IPS-18a (cell line): ENCODE measurements around the gene KDM2B.

ENCODE experiments used
- H3K27ac ChIP-seq: one replicate; pipeline ENCODE4 v1.5.1; 2013; ENCODE audit warnings: low read length
- H3K27me3 ChIP-seq: one replicate; pipeline ENCODE4 v1.6.1; 2013; ENCODE audit warnings: mild to moderate bottlenecking, low read length; ENCODE audit not compliant: control insufficient read depth, insufficient read depth
- H3K36me3 ChIP-seq: one replicate; pipeline ENCODE4 v1.6.1; 2013; ENCODE audit warnings: low read depth, low read length; ENCODE audit not compliant: control insufficient read depth
- H3K4me1 ChIP-seq: one replicate; pipeline ENCODE4 v1.6.1; 2013; ENCODE audit warnings: low read depth, low read length; ENCODE audit not compliant: control insufficient read depth
- H3K4me3 ChIP-seq: one replicate; pipeline ENCODE4 v1.5.1; 2013; ENCODE audit warnings: low read length
- H3K9ac ChIP-seq: one replicate; pipeline ENCODE4 v1.6.1; 2013; ENCODE audit warnings: mild to moderate bottlenecking, low read length, moderate library complexity
- H3K9me3 ChIP-seq: one replicate; pipeline ENCODE4 v1.6.1; 2013; ENCODE audit warnings: low read depth, low read length; ENCODE audit not compliant: control insufficient read depth

KDM2B gene

DNA sequence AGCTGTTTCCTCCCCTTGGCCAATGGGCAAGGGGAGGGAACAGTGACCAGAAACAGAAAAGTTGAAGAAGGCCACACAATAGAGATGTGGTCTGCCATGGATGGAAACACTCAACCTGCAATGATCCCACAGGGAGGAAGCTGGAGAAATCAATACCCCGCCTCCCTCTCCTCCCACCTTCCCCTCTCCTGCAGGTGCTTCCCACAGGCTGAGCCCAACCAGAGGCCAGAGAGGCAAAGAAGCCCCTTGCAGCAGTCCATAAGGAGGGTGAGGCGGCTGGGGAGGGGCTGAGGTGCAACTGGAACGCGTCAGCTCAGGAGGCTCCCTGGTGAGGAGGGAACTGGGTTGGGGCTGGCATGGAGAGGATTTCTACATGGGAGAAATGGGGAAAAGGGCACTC, 96.9 kb downstream of the KDM2B start:
- H3K36me3 ChIP-seq, result no peaks in the 10 kb centered on the region
- H3K27me3 ChIP-seq, result no peaks in the 10 kb centered on the region
- no peaks in the 10 kb centered on the region for H3K9me3 ChIP-seq
- H3K4me1 ChIP-seq, result no peaks in the 10 kb centered on the region
- H3K9ac ChIP-seq, result no peak overlapping the region
- no peak overlapping the region for H3K27ac ChIP-seq
- H3K4me3 ChIP-seq, result no peak overlapping the region

DNA sequence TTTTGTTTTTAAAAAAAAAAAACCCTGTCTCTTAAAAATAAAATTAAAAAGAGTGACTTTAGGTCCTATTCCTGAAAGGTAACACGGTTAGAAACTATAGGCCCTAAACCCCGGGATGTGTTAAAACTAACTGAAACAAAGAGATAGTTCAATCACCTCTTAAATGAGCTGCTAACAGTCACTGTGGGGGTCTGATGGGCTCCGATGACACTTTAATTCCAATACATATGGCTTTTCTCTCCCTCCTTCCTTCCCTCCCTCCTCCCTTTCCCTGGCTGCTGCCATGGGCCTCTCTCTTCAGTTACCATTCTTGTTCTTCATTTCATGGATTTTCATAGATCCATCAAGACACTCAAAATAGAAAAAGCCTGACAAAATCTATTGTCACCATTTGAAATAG, 104.3 kb downstream of the KDM2B start:
- Histone ChIP-seq H3K36me3 (no peaks in the 10 kb centered on the region), H3K4me1 (peaks cover 6% of the 10 kb centered on the region), H3K27ac (no peak overlapping the region), H3K9me3 (no peaks in the 10 kb centered on the region), H3K27me3 (no peaks in the 10 kb centered on the region), H3K4me3 (no peak overlapping the region), H3K9ac (no peak overlapping the region)

DNA sequence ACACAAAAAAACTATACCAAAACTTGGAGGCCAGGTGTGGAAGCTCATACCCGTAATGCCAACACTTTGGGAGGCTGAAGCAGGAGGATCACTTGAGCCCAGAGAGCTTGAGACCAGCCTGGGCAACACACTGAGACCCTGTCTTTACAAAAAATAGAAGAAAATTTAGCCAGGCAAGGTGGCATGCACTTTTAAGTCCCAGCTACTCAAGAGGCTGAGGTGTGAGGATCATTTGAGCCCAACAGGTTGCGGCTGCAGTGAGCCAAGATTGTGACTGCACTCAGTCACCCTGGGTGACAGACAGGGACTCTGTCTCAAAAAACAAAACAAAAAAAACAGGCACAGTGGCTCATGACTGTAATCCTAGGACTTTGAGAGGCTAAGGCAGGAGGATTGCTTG, 105.5 kb downstream of the KDM2B start:
- no peak overlapping the region for H3K9ac ChIP-seq
- H3K36me3 ChIP-seq, result no peaks in the 10 kb centered on the region
- no peaks in the 10 kb centered on the region for H3K27me3 ChIP-seq
- H3K27ac ChIP-seq, result no peak overlapping the region
- no peaks in the 10 kb centered on the region for H3K9me3 ChIP-seq
- H3K4me3 ChIP-seq, result no peak overlapping the region
- peaks cover 6% of the 10 kb centered on the region for H3K4me1 ChIP-seq

DNA sequence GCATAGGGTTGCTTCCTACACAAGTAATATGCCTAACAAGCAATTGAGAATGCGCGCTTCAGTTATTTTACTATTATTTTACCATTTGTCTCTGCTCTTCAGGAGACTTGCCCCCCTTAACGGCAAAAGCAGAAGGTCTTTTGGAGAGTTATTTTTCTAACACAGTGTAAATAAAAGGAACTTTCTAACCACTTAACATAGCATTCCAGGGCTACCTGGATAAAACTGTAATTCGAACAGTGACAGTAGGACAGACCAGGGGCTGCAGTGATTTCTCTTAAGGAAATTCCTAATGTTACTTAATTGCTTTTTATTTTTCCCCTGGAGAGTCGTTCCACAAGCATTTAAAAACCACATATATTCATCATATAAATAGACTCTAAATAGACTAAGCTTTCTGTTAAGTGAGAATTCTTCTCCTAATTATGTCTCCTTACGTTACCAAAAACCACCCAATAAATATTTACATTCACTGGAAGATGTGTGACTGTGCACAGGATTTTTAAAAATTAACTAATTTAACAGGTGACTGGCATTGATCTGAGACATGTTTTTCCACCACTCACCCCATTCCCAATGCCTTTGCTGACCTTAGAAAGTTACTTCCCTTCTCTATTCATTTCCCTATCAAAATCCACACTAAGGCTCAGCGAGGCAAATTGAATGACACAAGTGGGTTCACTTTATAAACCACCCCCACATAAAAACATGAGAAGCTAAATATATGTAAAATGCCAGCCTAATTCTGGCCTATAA, 108.5 kb downstream of the KDM2B start:
- H3K27ac ChIP-seq, result no peak overlapping the region
- no peak overlapping the region for H3K4me3 ChIP-seq
- H3K36me3 ChIP-seq, result no peaks in the 10 kb centered on the region
- no peak overlapping the region for H3K9ac ChIP-seq
- H3K9me3 ChIP-seq, result no peaks in the 10 kb centered on the region
- H3K4me1 ChIP-seq, result peaks cover 10% of the 10 kb centered on the region
- no peaks in the 10 kb centered on the region for H3K27me3 ChIP-seq

DNA sequence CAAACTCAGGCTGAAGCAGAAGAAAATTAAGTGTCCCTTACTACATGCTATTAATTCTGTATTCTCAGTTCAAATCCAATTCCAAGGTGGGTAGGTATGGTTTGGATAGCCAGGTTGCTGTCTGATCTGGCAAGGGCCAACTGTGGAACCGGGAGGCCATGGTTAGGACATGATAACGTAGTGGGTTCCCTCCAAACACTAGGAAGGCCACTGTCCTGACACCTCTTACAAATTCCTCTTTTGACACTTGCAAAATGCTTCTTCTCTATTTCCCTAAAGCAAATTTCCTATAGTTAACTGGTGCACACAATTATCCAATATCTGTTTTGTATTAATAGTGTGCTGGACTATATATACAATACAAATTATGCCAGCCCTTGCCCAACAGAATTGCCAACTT, 110.1 kb downstream of the KDM2B start:
- no peak overlapping the region for H3K9ac ChIP-seq
- peaks cover 7% of the 10 kb centered on the region for H3K27me3 ChIP-seq
- H3K36me3 ChIP-seq, result no peaks in the 10 kb centered on the region
- peaks cover 3% of the 10 kb centered on the region for H3K4me1 ChIP-seq
- no peak overlapping the region for H3K27ac ChIP-seq
- no peak overlapping the region for H3K4me3 ChIP-seq
- no peaks in the 10 kb centered on the region for H3K9me3 ChIP-seq

DNA sequence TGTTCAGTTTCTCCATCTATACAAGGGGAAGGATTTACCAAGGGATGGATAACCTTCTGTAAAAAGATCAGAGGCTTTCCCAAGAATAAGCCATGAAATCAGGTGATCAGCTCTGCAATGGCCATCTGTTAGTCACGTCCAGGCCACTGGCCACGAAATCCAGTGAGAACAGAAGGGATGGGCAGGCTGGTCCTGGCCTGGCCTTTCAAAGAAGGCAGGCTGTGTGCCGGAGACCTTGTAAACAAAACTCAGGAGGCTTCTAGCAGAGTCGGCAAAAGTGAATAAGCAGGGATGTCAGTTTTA, 112.4 kb downstream of the KDM2B start:
- H3K4me3 ChIP-seq, result no peak overlapping the region
- peaks cover 3% of the 10 kb centered on the region for H3K4me1 ChIP-seq
- H3K27me3 ChIP-seq, result peaks cover 11% of the 10 kb centered on the region
- H3K27ac ChIP-seq, result no peak overlapping the region
- H3K36me3 ChIP-seq, result no peaks in the 10 kb centered on the region
- no peak overlapping the region for H3K9ac ChIP-seq
- no peaks in the 10 kb centered on the region for H3K9me3 ChIP-seq

DNA sequence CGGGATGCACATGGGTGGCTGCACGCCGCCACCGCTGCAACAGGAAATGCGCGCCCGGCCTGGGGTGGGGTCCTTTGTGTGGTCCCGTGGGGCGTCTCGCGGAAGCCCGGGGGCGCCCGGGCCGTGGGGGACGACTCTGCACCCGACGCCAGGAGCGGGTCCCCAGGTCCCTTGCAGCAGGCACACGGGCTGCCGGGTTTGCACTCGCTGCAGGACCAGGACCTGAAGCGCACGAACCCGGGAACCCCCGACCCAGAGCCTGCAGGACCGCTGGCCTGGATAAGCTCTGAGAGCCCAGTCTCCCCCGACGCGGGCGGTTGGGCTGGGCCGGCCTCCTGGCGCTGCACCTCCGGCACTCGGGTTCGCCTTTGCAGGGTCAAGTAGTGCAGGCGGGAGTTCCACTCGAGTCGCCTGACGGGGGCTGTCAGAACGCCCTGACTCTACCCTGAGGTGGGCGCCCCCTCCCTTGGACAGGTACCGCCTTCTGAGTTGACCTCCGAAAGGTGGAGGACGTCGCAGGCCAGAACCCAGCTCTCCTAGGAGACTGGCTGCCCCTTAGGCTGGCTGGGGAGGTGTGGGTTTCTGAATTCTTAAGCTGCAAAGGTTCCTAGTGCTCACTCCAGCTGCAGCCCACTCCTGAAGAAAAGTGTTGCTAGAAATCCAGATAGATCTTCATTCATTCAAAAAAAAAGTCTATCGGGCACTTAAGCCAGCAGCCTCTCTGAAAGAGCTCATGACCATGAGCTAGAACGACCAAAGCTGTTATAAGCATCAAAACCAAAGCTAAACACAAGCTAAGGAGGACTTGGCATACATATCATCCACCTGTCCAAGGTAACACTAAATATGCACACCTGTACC, 113.0 kb downstream of the KDM2B start:
- Histone ChIP-seq H3K4me3 (peak overlapping the region; percentile 65), H3K9me3 (no peaks in the 10 kb centered on the region), H3K9ac (peak overlapping the region; percentile 49), H3K27ac (no peak overlapping the region), H3K27me3 (peaks cover 11% of the 10 kb centered on the region), H3K36me3 (no peaks in the 10 kb centered on the region), H3K4me1 (peaks cover 3% of the 10 kb centered on the region)

DNA sequence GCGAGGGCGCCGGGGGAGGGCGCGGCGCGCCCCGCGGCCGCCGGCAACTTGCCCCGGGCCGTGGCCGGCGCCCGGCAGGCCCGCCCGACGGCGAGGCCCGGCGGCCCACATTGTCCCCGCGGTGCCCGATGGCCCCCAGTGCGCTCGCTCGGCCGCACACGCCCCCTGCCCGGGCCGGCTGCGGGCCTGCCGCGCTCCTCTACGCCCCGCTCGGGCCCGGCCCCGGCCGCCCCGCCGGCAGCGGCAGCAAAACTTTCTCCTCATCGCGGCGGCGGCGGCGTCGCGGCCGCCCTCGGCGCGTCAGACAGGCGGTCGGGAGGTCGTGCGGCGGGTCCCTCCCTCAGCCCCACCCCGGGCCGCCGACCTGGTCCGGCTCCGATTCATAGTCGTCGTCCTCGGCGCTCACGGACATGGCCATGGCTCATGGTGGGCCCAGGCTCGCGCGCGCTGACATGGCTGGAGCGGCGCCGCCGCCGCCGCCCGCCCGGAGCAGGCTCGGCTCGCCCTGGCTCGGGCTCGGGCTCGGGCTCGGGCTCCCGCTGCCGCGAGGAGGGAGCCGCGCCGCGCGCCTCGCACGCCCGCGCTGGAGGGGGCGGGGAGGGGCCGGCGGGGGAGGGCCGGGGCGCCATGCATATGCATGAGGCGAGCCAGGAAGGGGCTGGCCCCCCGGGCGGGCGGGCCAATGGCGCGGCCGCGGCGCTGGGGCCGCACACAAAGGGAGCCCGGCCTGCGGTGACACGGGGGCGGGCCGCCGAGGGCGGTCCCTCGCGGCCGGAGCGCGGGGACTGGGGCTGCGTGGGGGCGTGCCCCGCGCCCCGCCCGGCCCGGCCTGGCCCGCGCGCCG, 113.8 kb downstream of the KDM2B start:
- Histone ChIP-seq H3K27me3 (peaks cover 11% of the 10 kb centered on the region), H3K9ac (no peak overlapping the region), H3K9me3 (no peaks in the 10 kb centered on the region), H3K4me3 (peak overlapping the region; percentile 65), H3K4me1 (peaks cover 3% of the 10 kb centered on the region), H3K36me3 (no peaks in the 10 kb centered on the region), H3K27ac (no peak overlapping the region)

DNA sequence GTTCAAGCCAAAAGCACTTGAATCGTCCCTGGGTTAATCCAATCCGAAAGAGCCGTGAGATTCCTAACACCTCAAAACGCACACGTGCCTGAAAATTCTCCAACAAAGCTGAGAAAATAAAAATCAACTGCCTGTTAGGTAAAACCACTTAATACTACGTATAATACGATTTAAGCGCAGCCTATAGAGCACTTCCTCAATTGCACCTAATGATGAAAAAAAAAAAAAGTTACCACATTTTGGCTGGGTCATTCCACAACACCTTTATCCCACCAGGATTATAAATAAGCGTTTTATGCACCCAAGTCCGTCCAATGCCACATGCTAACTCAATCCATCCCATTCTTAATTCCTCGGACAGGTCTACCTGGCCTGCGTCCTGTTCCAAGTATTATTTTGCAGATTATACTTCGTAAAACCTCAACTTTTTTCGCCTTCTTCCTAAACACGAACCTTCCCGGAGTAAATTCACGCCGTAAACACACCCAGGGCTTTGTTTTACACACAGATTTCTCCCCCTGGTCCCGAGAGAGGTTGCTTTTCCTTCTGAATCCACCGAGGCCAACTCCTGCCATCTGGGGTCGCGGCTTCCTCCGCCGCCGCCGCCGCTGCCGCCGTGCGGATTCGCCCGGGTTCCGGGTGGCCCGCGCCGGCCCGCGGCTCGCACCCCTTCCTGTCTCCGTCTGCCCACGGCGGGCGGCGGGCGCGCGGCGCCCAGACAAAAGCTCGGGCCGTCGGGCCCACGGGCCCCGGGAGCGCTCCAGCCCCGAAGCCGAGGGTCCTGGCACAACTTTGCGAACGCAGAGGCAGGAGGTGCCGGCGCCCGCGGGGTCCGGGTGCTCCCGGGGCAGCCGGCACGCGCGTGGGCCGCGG, 114.7 kb downstream of the KDM2B start:
- peak overlapping the region; percentile 37 for H3K9ac ChIP-seq
- H3K27ac ChIP-seq, result no peak overlapping the region
- peaks cover 11% of the 10 kb centered on the region for H3K27me3 ChIP-seq
- peaks cover 3% of the 10 kb centered on the region for H3K4me1 ChIP-seq
- peak overlapping the region; percentile 60 for H3K4me3 ChIP-seq
- H3K36me3 ChIP-seq, result no peaks in the 10 kb centered on the region
- no peaks in the 10 kb centered on the region for H3K9me3 ChIP-seq

DNA sequence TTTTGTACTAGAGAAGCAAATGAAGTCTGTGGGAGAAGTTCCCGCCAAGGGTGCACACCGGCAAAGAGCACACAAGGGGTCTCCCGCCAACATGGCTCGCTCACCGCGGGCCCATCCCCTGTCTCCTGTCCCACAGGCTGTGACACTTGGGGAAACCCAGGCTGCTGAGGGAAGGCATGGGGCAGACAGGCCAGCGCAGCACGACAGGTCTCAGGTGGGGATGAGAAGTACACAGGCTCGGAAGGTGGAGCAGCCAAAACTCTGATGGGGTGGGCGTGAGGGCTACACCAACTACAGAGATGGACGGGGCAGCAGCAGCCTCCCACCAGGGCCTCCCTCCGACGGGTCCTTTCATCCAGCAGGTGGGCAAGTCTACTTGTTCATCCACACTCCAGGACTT, 116.5 kb downstream of the KDM2B start:
- H3K36me3 ChIP-seq, result no peaks in the 10 kb centered on the region
- no peaks in the 10 kb centered on the region for H3K9me3 ChIP-seq
- no peak overlapping the region for H3K9ac ChIP-seq
- no peak overlapping the region for H3K4me3 ChIP-seq
- H3K27ac ChIP-seq, result no peak overlapping the region
- H3K27me3 ChIP-seq, result peaks cover 11% of the 10 kb centered on the region
- peaks cover 3% of the 10 kb centered on the region for H3K4me1 ChIP-seq

DNA sequence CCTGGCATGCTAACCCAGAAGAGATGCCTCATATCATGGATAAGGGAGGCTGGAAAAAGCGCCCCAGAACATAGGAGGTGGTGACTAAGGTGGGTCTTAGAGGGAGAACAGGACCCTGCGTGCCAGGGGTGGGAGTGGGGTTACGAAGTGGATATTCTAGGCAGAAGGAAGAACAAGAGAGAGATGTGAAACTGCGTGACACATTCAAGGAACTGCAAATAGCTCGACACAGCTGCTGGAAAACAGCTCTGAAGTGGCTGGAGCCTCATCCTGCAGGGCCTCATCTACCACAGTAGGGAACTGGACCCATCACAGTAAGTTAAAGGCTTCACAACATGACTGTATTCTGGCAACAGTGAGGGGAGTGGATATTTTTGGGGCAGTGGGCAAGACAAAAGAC, 119.8 kb downstream of the KDM2B start:
- H3K9ac ChIP-seq, result no peak overlapping the region

More for the DNA sequence above, 119.8 kb downstream of the KDM2B start:
- H3K27me3 ChIP-seq, result peaks cover 7% of the 10 kb centered on the region
- H3K27ac ChIP-seq, result no peak overlapping the region
- H3K36me3 ChIP-seq, result no peaks in the 10 kb centered on the region
- no peaks in the 10 kb centered on the region for H3K9me3 ChIP-seq
- H3K4me1 ChIP-seq, result no peaks in the 10 kb centered on the region
- no peak overlapping the region for H3K4me3 ChIP-seq
